ENCODE results near the gene YKT6. TPM values are rescaled to one million over a fixed set of nuclear protein-coding genes. Genes with fewer than 3 reads are reported as not detected.

The YKT6 gene
- total RNA-seq, 1 donor from 2014 or later = 89.5 TPM

- no peak overlapping the region for H3K4me3 Mint-ChIP-seq (ENCODE audit: unreplicated experiment)
- no peak overlapping the region for H3K27ac Mint-ChIP-seq (ENCODE audit: unreplicated experiment)
- no peak for DNase-seq (ENCODE audit: extremely low spot score, unreplicated experiment)
- TF ChIP-seq, protein P1, sequence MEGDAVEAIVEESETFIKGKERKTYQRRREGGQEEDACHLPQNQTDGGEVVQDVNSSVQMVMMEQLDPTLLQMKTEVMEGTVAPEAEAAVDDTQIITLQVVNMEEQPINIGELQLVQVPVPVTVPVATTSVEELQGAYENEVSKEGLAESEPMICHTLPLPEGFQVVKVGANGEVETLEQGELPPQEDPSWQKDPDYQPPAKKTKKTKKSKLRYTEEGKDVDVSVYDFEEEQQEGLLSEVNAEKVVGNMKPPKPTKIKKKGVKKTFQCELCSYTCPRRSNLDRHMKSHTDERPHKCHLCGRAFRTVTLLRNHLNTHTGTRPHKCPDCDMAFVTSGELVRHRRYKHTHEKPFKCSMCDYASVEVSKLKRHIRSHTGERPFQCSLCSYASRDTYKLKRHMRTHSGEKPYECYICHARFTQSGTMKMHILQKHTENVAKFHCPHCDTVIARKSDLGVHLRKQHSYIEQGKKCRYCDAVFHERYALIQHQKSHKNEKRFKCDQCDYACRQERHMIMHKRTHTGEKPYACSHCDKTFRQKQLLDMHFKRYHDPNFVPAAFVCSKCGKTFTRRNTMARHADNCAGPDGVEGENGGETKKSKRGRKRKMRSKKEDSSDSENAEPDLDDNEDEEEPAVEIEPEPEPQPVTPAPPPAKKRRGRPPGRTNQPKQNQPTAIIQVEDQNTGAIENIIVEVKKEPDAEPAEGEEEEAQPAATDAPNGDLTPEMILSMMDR (IDR thresholded peaks at IDR 0.05) = no peak
- no peaks in the 10 kb centered on the region for H3K27me3 Mint-ChIP-seq (ENCODE audit: unreplicated experiment)
- no peaks in the 10 kb centered on the region for H3K4me1 Mint-ChIP-seq (ENCODE audit: unreplicated experiment)
- no peaks in the 10 kb centered on the region for H3K9me3 Mint-ChIP-seq (ENCODE audit: unreplicated experiment)
- no peaks in the 10 kb centered on the region for H3K36me3 Mint-ChIP-seq (ENCODE audit: unreplicated experiment)
Measured at GRCh38 chr7:44235582-44236332, 35.0 kb downstream of the YKT6 start.

GRCh38 chr7:44236333-44236728 is 35.6 kb downstream of the YKT6 start:
- no peaks in the 10 kb centered on the region for H3K4me1 Mint-ChIP-seq (ENCODE audit: unreplicated experiment)
- DNase-seq (ENCODE audit: extremely low spot score, unreplicated experiment) = no peak
- no peak overlapping the region for H3K27ac Mint-ChIP-seq (ENCODE audit: unreplicated experiment)
- no peak overlapping the region for H3K4me3 Mint-ChIP-seq (ENCODE audit: unreplicated experiment)
- TF ChIP-seq, protein P1 (IDR thresholded peaks at IDR 0.05) = no peak
- H3K36me3 Mint-ChIP-seq (ENCODE audit: unreplicated experiment) = no peaks in the 10 kb centered on the region
- no peaks in the 10 kb centered on the region for H3K9me3 Mint-ChIP-seq (ENCODE audit: unreplicated experiment)
- H3K27me3 Mint-ChIP-seq (ENCODE audit: unreplicated experiment) = no peaks in the 10 kb centered on the region

- Mint-ChIP-seq H3K27ac (ENCODE audit: unreplicated experiment) (no peak overlapping the region), H3K4me1 (ENCODE audit: unreplicated experiment) (no peaks in the 10 kb centered on the region)
- DNase-seq (ENCODE audit: extremely low spot score, unreplicated experiment) = no peak
Measured at GRCh38 chr7:44237696-44238095, 36.9 kb downstream of the YKT6 start.

DNA sequence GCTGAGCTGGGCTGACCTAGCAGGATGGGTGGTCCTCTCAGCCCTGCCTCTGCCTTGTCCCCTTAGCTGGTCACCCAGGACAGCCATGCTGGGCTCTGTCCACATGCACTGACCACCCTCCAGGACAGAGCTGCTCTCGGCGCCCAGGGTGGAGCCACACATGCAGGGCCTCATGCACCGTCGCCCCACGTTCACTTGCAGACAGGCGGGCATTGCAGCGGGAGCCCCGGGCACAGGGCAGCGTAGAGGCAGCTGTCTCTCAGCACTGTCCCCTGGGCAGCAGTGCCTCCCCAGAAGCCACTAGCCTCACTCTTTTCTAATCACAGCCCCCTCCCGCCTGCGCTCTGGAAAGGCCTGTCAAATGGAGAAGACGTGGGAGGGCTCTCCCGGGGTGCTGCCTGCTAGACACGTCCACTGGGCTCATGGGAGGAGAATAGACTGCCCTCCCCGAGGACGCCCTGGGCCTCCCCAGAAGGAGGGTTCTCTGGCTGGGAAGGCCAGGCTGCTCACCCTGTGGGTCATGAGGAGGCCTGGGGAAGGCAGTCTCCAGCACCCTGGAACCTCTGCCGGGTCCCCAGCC is 37.4 kb downstream of the YKT6 start:
- no peaks in the 10 kb centered on the region for H3K36me3 Mint-ChIP-seq (ENCODE audit: unreplicated experiment)
- TF ChIP-seq, protein P1 (IDR thresholded peaks at IDR 0.05) = no peak
- no peaks in the 10 kb centered on the region for H3K4me1 Mint-ChIP-seq (ENCODE audit: unreplicated experiment)
- no peak for DNase-seq (ENCODE audit: extremely low spot score, unreplicated experiment)
- no peaks in the 10 kb centered on the region for H3K9me3 Mint-ChIP-seq (ENCODE audit: unreplicated experiment)
- no peaks in the 10 kb centered on the region for H3K27me3 Mint-ChIP-seq (ENCODE audit: unreplicated experiment)
- H3K27ac Mint-ChIP-seq (ENCODE audit: unreplicated experiment) = no peak overlapping the region
- no peak overlapping the region for H3K4me3 Mint-ChIP-seq (ENCODE audit: unreplicated experiment)

More at GRCh38 chr7:44237696-44238095, 36.9 kb downstream of the YKT6 start:
- Mint-ChIP-seq H3K4me3 (ENCODE audit: unreplicated experiment) (no peak overlapping the region), H3K9me3 (ENCODE audit: unreplicated experiment) (no peaks in the 10 kb centered on the region), H3K27me3 (ENCODE audit: unreplicated experiment) (no peaks in the 10 kb centered on the region), H3K36me3 (ENCODE audit: unreplicated experiment) (no peaks in the 10 kb centered on the region)
- TF ChIP-seq, protein P1 (IDR thresholded peaks at IDR 0.05) = no peak

- TF ChIP-seq, protein P1 (IDR thresholded peaks at IDR 0.05) = no peak
- Mint-ChIP-seq H3K27me3 (ENCODE audit: unreplicated experiment) (no peaks in the 10 kb centered on the region), H3K4me3 (ENCODE audit: unreplicated experiment) (no peak overlapping the region), H3K27ac (ENCODE audit: unreplicated experiment) (no peak overlapping the region), H3K9me3 (ENCODE audit: unreplicated experiment) (no peaks in the 10 kb centered on the region), H3K36me3 (ENCODE audit: unreplicated experiment) (no peaks in the 10 kb centered on the region), H3K4me1 (ENCODE audit: unreplicated experiment) (no peaks in the 10 kb centered on the region)
- no peak for DNase-seq (ENCODE audit: extremely low spot score, unreplicated experiment)
Measured at GRCh38 chr7:44239361-44239760, 38.6 kb downstream of the YKT6 start.
